Stomach smooth muscle (tissue), 2 donors: ENCODE data around the gene RETREG1.
"Not testable (repeated sequence)": the region's sequence is repeated elsewhere in the genome, so short reads cannot be mapped to it uniquely, and the experiment has no call there.

ENCODE experiments used
- H3K27ac ChIP-seq: one replicate; pipeline ENCODE4 v1.7.0; 2013; ENCODE audit warnings: mild to moderate bottlenecking, low read length, inconsistent platforms
- H3K27me3 ChIP-seq, 2 donors: one replicate each; pipeline ENCODE4 v1.7.0; 2013; ENCODE audit warnings: low read length in 2 of 2; ENCODE audit not compliant: insufficient read depth in 2 of 2, control insufficient read depth in 1 of 2
- H3K36me3 ChIP-seq, 2 donors: one replicate each; pipeline ENCODE4 v1.7.0; 2013; ENCODE audit warnings: low read length in 2 of 2; ENCODE audit not compliant: control insufficient read depth in 2 of 2, insufficient read depth in 2 of 2
- H3K4me1 ChIP-seq: one replicate; pipeline ENCODE4 v1.7.0; 2013; ENCODE audit warnings: low read length; ENCODE audit not compliant: control insufficient read depth, insufficient read depth
- H3K4me3 ChIP-seq, 2 donors: one replicate each; pipeline ENCODE4 v1.7.0; 2013; ENCODE audit warnings: low read length in 2 of 2
- H3K9ac ChIP-seq, 2 donors: one replicate each; pipeline ENCODE4 v1.7.0; 2013; ENCODE audit warnings: low read length in 2 of 2, mild to moderate bottlenecking in 1 of 2
- H3K9me3 ChIP-seq, 2 donors: one replicate each; pipeline ENCODE4 v1.7.0; 2013; ENCODE audit warnings: low read length in 2 of 2; ENCODE audit not compliant: control insufficient read depth in 2 of 2
- donor health status: healthy.
- donor health status: Pancreatic carcinoma.

Gene RETREG1

DNA sequence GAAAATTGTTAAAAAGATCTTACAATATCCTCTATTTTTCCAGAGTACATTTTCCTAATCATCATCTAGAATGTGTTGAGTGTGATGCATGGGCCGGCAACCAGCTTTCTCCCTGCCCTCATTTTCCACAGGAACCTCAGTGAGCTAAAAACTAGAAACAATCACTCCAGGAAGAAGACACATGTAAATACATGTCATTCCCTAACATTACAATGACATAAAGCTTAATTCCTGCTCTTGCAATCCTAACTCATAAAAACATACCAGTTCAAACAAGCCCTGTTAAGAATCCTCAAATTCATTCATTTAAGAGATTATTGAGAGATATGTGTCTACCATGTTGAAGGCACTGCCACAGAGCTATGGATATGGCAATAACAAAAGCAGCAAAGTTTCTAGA, 132.7 kb downstream of the RETREG1 start:
- H3K27me3 ChIP-seq = no peaks in the 10 kb centered on the region
- no peaks in the 10 kb centered on the region for H3K36me3 ChIP-seq
- no peaks in the 10 kb centered on the region for H3K9me3 ChIP-seq
- H3K4me1 ChIP-seq = no peaks in the 10 kb centered on the region
- no peak overlapping the region for H3K27ac ChIP-seq
- no peak overlapping the region for H3K9ac ChIP-seq
- H3K4me3 ChIP-seq = no peak overlapping the region

DNA sequence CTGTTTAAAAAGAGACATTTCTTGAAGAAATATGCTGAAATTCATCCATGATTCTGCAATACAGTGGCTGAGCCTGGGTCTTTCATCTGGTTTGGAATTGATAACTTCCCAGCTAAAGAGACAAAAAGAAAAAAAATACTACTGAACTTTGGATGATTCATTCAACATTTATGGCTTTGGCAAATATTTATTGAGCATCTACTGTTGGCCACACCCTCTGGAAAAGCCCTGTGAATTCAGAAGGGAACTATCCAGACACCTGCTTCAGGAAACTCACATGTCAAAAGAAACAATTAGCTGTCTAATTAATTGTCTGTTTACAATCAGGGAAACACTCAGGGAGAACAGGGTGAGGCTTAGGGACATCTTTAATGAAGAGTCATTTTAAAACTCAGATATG, 133.4 kb downstream of the RETREG1 start:
- H3K27me3 ChIP-seq = no peaks in the 10 kb centered on the region
- no peak overlapping the region for H3K27ac ChIP-seq

DNA sequence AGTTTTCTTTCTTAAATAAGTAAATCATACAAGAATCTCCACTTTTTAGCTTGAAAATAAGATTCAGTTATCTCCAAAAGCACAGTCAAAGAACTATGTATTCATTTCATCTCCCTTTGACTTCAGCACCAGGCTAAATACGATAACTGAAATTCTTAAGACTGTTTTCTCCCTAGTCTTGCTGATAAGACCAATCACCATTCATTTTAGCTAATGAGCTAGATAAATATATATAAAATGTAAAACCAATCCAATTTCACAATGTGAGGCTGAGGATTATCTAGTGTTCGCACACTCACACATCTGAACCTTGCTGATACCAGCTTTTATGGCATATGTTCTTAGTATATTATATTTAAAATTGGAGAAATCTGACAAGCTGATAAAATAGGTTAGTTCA, 133.9 kb downstream of the RETREG1 start:
- Histone ChIP-seq H3K27ac (no peak overlapping the region), H3K27me3 (no peaks in the 10 kb centered on the region), H3K9me3 (no peaks in the 10 kb centered on the region), H3K9ac (no peak overlapping the region), H3K4me1 (no peaks in the 10 kb centered on the region), H3K36me3 (no peaks in the 10 kb centered on the region), H3K4me3 (no peak overlapping the region)

More for the DNA sequence above, 133.4 kb downstream of the RETREG1 start:
- Histone ChIP-seq H3K4me1 (no peaks in the 10 kb centered on the region), H3K4me3 (no peak overlapping the region), H3K9me3 (no peaks in the 10 kb centered on the region), H3K36me3 (no peaks in the 10 kb centered on the region), H3K9ac (no peak overlapping the region)

DNA sequence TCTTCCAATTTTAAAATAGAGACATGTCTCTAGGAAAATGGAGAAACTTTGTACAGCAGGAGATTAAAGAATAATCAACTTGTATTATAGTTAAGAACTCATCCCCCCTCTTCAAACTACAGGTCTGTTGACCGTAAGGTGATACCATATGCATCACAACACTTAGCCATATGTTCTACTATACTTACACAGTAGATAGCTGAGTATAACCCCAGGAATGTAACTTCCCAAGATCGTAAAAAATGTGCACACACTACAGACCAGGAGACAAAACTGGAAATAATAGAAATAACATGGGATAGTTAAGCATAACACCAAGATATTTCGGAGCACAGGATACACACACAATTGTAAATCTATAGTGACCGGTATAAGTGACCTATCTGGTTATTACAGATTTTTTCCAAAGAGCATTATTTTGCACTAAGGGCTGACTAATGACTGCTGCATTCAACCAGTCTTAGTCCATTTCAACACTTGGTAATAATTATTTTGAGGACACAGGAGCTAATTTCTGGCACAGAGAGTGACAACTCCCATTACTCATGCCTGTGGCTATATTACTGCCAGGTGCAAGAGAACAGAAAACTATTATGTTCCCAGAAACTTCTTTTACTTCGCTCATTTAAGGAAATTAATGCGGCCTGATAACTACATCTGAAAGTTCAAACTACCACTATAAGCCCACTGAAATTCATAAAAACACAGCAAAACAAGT, 135.8 kb downstream of the RETREG1 start:
- no peaks in the 10 kb centered on the region for H3K4me1 ChIP-seq
- H3K27ac ChIP-seq = no peak overlapping the region
- no peaks in the 10 kb centered on the region for H3K36me3 ChIP-seq
- no peaks in the 10 kb centered on the region for H3K27me3 ChIP-seq
- H3K9me3 ChIP-seq = no peaks in the 10 kb centered on the region
- H3K4me3 ChIP-seq = no peak overlapping the region
- H3K9ac ChIP-seq = no peak overlapping the region

DNA sequence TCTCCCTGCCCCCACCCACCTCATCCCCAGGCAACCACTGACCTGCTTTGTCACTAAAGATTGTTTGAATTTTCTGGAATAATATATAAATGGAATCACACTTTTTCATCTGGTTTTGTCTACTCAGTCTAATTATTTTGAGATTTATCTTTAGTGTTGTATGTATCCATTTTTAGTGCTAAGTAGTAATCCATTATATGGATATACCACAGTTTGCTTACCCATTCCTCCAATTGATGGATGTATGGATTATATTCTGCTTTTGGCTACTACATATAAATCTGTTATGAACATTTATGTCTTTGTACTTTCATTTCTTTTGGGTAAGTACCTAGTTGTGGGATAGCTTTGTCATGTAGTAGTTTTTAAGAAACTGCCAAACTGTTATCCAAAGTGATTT, 136.7 kb downstream of the RETREG1 start:
- Histone ChIP-seq H3K9me3 (no peaks in the 10 kb centered on the region), H3K27ac (no peak overlapping the region), H3K4me1 (no peaks in the 10 kb centered on the region), H3K9ac (no peak overlapping the region), H3K27me3 (no peaks in the 10 kb centered on the region), H3K36me3 (no peaks in the 10 kb centered on the region), H3K4me3 (no peak overlapping the region)

DNA sequence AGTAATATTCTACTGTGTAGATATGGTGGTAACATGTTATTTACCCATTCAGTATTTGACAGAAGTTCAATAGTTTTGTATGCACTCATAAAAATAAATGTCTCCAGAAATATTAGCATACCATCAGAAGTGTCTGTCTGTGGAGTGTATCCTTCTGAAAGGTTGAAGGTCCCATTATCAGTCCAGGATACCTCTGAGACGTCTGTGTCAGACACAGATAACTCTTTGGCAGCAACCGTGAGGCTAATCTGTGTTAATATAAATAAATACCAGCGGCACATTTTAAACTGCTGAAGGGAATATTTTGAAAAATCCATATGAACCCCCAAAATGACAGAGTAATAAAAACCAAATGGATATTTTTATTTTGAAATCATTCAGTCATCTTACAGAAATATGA, 139.3 kb downstream of the RETREG1 start:
- no peak overlapping the region for H3K9ac ChIP-seq
- no peak overlapping the region for H3K27ac ChIP-seq
- no peaks in the 10 kb centered on the region for H3K4me1 ChIP-seq
- no peaks in the 10 kb centered on the region for H3K36me3 ChIP-seq
- H3K27me3 ChIP-seq = no peaks in the 10 kb centered on the region
- H3K4me3 ChIP-seq = no peak overlapping the region
- no peaks in the 10 kb centered on the region for H3K9me3 ChIP-seq

DNA sequence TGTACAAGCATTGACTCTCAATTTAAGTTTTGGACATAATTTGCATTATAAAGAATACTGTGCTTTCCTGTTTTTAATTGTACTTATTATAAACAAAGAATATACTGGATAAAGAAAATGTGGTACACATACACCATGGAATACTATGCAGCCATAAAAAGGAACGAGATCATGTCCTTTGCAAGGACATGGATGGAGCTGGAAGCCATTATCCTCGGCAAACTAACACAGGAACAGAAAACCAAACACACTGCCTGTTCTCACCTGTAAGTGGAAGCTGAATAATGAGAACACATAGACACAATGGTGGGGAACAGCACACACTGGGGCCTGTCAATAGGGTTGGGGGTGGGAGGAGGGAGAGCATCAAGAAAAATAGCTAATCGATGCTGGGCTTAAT, 140.4 kb downstream of the RETREG1 start:
- H3K27ac ChIP-seq, H3K4me1 ChIP-seq, H3K27me3 ChIP-seq, H3K9me3 ChIP-seq, H3K9ac ChIP-seq, H3K4me3 ChIP-seq, H3K36me3 ChIP-seq: not testable (repeated sequence)

DNA sequence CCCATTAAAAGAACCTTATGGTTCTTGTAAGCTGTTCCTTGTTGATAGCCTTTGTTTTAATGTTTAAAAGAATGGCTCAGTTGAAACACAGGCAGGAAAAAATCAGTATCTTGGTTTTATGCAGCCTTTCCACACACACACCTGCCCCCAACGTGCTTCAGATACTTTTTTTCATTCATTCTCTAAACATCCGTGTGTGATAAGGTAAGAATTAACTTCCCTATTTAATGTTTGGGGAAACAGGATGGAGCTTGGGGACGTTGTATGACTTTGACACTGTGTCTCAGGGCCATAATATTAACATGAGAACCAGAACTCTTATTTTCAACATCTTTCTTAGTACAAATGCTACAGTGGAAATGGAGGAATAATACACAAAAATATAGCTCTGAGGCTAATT, 145.4 kb downstream of the RETREG1 start:
- H3K27ac ChIP-seq = no peak overlapping the region
- peaks cover 6% of the 10 kb centered on the region for H3K4me1 ChIP-seq
- H3K27me3 ChIP-seq = no peaks in the 10 kb centered on the region
- no peak overlapping the region for H3K4me3 ChIP-seq
- H3K9ac ChIP-seq = no peak overlapping the region
- no peaks in the 10 kb centered on the region for H3K36me3 ChIP-seq
- H3K9me3 ChIP-seq = no peaks in the 10 kb centered on the region

DNA sequence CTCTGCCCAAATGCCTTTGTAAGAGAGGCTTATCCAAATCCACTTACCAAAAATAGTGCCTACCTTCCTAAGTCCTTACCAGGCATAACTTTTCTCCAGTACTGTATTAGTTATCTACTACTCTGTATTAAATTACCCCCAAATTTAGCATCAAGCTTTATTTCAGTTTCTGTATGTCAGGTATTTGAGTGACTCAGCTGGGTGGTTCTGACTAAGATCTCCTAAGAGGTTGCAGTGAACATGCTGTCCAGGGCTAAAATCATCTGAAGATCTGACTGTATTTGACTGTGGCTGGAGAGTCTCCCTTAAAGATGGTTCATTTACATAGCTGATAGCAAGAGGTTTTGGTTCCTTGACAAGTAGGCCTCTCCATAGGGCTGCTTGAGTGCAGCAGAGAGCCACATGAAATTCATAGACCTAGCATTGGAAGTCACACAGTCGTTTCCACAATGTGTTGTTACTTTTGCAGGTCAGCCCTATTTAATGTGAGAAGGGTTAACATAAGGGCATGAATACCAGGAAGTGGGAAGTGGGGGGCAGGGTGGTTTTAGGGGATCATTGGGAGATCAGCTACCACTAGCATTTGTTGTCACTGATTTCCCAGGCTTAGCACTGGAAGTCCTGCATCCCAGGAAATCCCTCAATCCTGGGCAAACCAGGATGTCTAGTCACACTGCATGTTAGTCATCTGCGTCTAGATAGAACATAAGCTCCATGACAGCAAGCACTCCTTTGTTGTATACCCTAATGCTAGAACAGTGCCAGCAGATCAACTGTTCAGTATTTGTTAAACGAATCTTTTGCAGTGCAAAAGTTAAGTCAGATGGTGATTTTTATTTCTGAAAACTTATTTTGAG, 149.2 kb downstream of the RETREG1 start:
- Histone ChIP-seq H3K9ac (peak overlapping the region in 1 of 2 donors; percentile 29), H3K36me3 (peaks cover 6 to 8% of the 10 kb centered on the region in 2 donors), H3K27me3 (no peaks in the 10 kb centered on the region), H3K4me3 (peak overlapping the region in 1 of 2 donors; percentile 87), H3K9me3 (no peaks in the 10 kb centered on the region), H3K4me1 (peaks cover 16% of the 10 kb centered on the region), H3K27ac (no peak overlapping the region)

DNA sequence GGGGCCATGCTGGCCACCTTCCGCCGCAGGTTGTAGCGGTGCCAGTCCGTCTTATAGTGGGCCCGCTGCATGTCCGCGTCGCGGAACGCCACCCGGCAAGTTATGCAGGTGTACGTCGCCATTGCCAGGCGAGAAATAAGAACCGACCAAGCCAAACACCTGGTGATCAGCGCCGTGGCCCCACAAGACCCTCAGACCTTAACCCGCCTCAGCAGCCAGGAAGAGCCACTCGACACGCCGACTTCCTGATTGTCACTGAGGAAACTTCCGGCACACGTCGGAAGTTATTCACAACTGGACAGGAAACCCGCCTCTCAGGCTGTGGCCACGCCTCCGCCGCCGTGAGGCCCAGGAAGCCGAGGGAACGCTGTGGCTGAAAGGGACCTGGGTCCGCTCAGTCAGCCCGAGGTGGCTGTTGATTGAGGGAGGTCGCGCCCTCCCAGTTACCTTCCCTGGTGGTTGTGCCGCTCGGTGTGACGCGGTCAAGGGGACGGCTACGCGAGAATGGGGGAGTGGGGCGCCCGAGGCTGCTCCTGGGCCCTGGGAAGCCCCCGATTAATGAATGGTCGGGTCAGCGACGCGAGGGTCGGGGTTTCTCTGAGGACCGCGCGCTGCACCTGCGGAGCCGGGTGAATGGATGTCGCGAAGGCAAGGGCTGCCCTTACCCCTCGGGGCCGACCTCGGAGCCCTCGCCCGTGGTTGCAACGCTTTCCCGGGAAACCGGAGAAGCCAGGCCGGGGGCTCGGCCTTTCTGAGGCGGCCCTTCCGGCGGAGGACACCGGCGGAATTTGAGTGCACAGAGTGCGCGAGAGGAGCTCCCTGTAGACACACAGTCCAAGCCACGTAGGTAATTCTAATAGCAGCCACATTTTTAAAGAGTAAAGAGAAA, 151.0 kb downstream of the RETREG1 start, which contains the start of gene ZNF622:
TSS of gene ZNF622 (minus strand) at position 257 of the 889 bp plus-strand sequence. CDS start at position 122, 135 bp downstream.
- H3K4me3 ChIP-seq = peak within 1 kb of the TSS; percentile 87 to 98
- H3K9me3 ChIP-seq = no peaks in the 10 kb centered on the region
- H3K27ac ChIP-seq = peak within 1 kb of the TSS; percentile 60
- peak within 1 kb of the TSS; percentile 86 to 91 for H3K9ac ChIP-seq
- peaks cover 16% of the 10 kb centered on the region for H3K4me1 ChIP-seq
- peaks cover 23 to 25% of the 10 kb centered on the region in 2 donors for H3K36me3 ChIP-seq
- no peaks in the 10 kb centered on the region for H3K27me3 ChIP-seq
